ENCODE data around the gene ATP6V0C. TPM values are rescaled to one million over a fixed set of nuclear protein-coding genes. Genes with fewer than 3 reads are reported as not detected.

The ATP6V0C gene
- total RNA-seq, 1 experiment from 2014 or later = 31.2 TPM

- no peak for DNase-seq (ENCODE audit: low read depth)
Observed at GRCh38 chr16:2508722-2509400, 4.9 kb upstream of the ATP6V0C start.

- peak; percentile 56 for DNase-seq (ENCODE audit: low read depth)
Observed at GRCh38 chr16:2511128-2511800, 2.5 kb upstream of the ATP6V0C start.

DNA sequence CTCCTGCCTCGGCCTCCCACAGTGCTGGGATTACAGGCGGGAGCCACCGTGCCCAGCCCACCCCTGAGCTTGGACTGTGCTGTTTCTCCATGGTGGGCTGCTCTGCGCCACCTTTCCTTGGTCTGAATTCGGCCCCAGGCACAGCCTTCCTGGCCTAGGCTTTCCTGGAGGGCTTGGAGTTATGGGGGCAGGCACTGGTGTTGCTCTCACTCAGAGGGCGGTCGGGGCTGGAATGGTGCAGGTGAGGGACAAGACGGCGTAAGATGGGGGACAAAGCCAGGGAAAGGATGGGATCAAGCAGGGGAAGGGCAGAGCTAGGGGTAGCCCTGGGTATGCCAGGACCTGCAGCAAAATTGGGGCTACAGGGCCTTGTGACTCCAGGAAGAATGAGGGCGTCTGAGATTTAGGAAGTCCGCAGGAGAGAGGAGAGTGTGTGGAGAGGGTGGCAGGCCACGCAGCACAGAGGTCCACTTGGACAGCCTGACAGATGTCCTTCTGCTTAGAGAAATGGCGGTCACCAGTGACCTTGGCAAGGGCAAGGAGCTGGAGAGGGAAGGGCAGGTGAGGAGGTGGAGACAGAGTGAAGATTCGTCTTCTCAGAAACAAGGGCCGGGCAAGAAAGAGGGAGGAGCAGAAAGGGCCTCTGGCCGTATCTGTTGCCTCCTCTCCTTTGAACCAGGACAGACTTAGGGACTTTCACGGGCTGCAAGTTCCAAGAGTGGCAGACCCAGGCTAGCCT lies 1.6 kb upstream of the ATP6V0C start:
- DNase-seq (ENCODE audit: low read depth) = no peak

DNA sequence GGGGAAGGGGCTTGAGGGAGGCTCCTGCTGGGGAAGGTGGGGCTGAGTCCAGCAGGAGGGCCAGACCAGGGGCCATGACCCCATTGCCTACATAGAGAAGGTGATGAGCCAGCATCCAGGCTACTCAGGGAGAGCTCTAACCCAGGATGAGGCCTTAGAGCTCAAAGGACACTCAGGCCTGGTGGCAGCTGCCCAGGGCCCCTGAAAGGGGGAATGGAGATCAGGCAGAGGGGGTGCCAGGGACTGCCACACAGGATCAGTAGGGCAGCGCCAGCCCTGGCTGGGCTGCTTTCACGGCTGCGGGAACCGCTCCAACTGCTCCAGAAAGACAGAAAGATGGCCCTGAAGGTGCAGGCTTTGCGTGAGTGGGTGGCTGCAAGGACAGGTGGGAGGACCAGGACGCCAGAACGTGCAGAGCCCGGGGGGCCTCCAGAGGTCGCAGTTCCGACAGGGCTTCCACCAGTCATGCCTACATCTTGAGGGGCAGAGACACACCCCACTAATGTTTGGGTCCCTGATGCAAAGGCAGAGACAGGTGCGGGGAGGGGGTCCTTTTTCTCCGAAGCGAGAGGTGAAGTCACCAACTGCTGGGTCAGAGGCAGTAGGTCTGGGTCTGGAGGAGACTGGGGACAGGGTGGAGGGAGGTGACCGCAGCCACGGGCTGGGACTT lies 882 bp upstream of the ATP6V0C start:
- DNase-seq (ENCODE audit: low read depth) = no peak

GRCh38 chr16:2514333-2515179 lies 804 bp downstream of the ATP6V0C start:
- no peak for DNase-seq (ENCODE audit: low read depth)

- DNase-seq (ENCODE audit: low read depth) = no peak
Observed at GRCh38 chr16:2515180-2515851, 1.6 kb downstream of the ATP6V0C start.

DNA sequence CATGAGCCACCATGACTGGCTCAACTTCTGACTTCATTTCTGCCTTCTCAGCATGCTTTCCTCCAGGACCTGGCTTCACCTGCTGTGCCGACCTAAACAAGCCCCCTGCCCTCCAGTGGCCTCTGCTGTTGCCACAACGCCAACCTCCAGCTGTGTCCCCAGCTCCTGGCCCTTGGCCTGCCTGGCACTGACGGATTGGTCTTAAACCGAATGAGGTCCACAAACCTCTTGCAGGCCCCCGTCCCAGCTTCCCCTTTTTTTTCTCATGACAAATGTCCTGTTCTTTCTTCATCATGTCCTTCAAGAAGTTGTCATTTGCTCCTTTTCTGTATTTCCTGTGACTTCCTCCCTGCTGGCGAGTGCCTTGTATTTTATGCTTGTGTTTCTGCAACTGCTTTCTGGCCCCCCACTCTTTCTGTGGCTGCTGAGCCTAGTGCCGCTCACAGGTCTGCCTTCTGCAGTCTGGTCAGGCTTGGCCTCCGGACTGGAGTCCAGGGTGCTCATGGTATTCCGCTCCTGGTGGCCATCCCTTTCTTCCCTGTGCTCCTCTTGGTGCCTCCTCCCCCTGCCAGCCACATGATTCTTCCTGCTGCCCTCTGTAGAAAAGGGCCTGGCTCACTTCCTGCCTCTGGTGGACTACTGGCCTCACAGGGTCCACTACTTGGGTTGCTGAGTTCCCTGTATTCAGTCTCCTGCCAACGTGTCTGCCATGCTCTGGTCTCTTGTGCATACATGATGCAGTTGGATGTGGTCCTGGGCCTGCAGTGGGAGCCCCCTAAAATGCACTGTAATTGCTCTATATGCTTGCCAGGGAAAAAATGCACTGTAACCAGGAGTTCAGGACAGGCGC lies 2.9 kb downstream of the ATP6V0C start:
- DNase-seq (ENCODE audit: low read depth) = no peak

GRCh38 chr16:2517954-2518605 lies 4.3 kb downstream of the ATP6V0C start:
- DNase-seq (ENCODE audit: low read depth) = no peak

- DNase-seq (ENCODE audit: low read depth) = no peak
Observed at GRCh38 chr16:2518823-2519710, 5.3 kb downstream of the ATP6V0C start.

DNA sequence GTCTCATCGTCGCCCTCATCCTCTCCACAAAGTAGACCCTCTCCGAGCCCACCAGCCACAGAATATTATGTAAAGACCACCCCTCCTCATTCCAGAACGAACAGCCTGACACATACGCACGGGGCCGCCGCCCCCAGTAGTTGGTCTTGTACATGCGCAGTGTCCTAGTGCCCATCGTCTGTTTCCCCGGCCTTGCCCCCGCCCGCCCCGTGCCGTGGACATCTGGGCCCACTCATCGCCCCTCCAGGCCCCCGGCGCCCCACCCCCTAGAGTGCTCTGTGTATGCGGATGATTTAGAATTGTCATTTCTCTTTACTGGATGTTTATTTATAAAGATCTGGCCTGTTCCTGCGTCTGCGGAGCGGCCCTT lies 5.9 kb downstream of the ATP6V0C start:
- DNase-seq (ENCODE audit: low read depth) = no peak

GRCh38 chr16:2520097-2520783 lies 6.5 kb downstream of the ATP6V0C start, which contains the start of gene AMDHD2:
TSS of gene AMDHD2 (plus strand) at chr16:2520371. CDS start at chr16:2520459, 88 bp downstream.
- peak; percentile 89 for DNase-seq (ENCODE audit: low read depth)

- DNase-seq (ENCODE audit: low read depth) = no peak
Observed at GRCh38 chr16:2520784-2521531, 7.2 kb downstream of the ATP6V0C start.

GRCh38 chr16:2523801-2524231 lies 10.1 kb downstream of the ATP6V0C start:
- DNase-seq (ENCODE audit: low read depth) = no peak

GRCh38 chr16:2524339-2524938 lies 10.7 kb downstream of the ATP6V0C start:
- no peak for DNase-seq (ENCODE audit: low read depth)

- no peak for DNase-seq (ENCODE audit: low read depth)
Observed at GRCh38 chr16:2526135-2526534, 12.4 kb downstream of the ATP6V0C start.

DNA sequence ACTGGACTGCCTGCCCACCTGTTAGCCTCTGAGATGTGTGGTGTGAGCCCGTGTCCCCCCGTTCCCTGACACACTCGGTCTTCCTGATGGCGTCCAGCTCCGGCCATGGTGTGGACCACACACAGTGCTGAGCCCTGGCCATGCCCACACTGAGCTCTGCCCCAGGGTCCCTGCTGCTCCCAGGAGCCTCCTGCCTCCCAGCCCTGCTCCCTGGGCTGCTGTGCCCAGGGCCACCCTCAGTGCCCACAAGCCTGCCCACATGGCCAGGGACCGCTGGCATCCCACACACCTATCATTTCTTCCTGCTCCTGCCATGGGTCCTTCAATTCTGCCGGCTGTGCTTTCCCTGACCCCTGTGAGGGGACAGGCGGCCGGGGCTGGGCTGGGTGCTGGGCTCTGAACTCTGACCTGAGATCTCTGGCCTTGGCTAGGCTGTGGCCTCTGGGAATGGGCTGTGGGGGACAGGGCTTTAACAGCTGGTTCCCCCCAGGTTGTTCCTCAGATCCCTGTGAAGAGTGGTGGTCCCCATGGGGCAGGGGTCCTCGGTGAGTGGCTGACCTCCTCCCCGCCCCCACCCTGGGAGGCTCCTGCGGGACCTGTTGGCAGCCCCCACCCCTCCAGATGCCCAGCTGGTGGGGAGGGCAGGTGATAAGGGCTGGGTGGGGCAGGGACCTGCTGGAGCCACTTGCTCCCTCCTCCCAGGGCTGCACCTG lies 13.5 kb downstream of the ATP6V0C start:
- DNase-seq (ENCODE audit: low read depth) = no peak
